SK-N-SH treated with all-trans-retinoic acid at 6 μM for 48 hours (cell line): ENCODE results near the gene TMEM131L.

Experiments used
- ARNTL ChIP-seq: fragments of 450-650 bp; formaldehyde crosslinking; IDR thresholded peaks from 2 replicates; pipeline ENCODE4 v1.5.0; 2020; ENCODE audit warnings: low read depth, mild to moderate bottlenecking, moderate library complexity, borderline replicate concordance
- GLIS3 ChIP-seq: fragments of 250-450 bp; sonication (Bioruptor Pico); IDR thresholded peaks from 2 replicates; pipeline ENCODE4 v1.5.0; 2020; ENCODE audit warnings: mild to moderate bottlenecking, moderate library complexity
- TOX ChIP-seq: fragments of 250-450 bp; sonication (Bioruptor Pico); IDR thresholded peaks from 2 replicates; pipeline ENCODE4 v1.8.0; 2021; ENCODE audit warnings: mild to moderate bottlenecking, moderate library complexity, borderline replicate concordance
- ZC3H10 ChIP-seq: fragments of 250-450 bp; sonication (Bioruptor Pico); IDR thresholded peaks from 2 replicates; pipeline ENCODE4 v1.5.1; 2021; ENCODE audit warnings: mild to moderate bottlenecking, moderate library complexity
- ZFP3 ChIP-seq: fragments of 250-450 bp; sonication (Bioruptor Pico); IDR thresholded peaks from 2 replicates; pipeline ENCODE4 v1.5.0; 2020; ENCODE audit warnings: mild to moderate bottlenecking, moderate library complexity
- ZFP30 ChIP-seq: fragments of 450-650 bp; formaldehyde crosslinking; IDR thresholded peaks from 2 replicates; pipeline ENCODE4 v1.5.0; 2022; ENCODE audit warnings: mild to moderate bottlenecking, moderate library complexity

DNA sequence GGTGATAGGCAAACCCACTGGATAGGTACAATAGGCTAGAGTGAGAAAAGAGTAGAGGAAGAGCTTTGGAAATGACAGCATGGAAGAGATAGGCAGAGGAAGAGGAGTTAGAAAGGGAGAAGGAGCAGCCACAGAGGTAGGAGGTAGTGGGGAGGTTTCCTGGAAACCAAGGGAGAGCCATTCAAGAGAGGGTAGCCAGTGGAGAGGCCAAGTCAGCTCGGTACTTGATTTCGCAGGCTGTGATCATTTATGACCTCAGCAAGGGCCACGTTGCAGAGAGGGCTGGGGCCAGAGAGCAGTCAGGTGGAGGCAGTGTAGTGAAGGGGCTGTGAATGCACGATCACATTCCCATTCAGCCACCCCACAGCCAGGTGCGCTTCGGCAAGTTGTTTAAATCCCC, 76.0 kb downstream of the TMEM131L start:
- TF ChIP-seq ZFP3 (CRISPR knock-in tag) (no peak), ZFP30 (no peak), TOX (CRISPR knock-in tag) (no peak), GLIS3 (no peak), ZC3H10 (CRISPR knock-in tag) (no peak), ARNTL (CRISPR knock-in tag) (no peak)
